Small intestine (tissue), 7 donors: ENCODE measurements around the gene ASTL. TPM values are rescaled to one million over a fixed set of nuclear protein-coding genes. Genes with fewer than 3 reads are reported as not detected.

Experiments
- DNase-seq, 2 donors: peaks; one replicate each; pipeline versions ENCODE4 v3.0.0 to v3.0.0-alpha.2; 2013
- FAIRE-seq: peaks from 2 replicates; lab custom pipeline; 2012; peaks lifted over from hg19 to GRCh38; lab: Jason Lieb, UNC
- H3K27ac ChIP-seq, 3 donors: one replicate each; pipeline ENCODE4 v1.5.1; 2013; ENCODE audit warnings: low read length in 2 of 3, mild to moderate bottlenecking in 2 of 3, control low read depth in 1 of 3, inconsistent platforms in 1 of 3, low read depth in 1 of 3, moderate library complexity in 1 of 3
- H3K27me3 ChIP-seq, 3 donors: one replicate each; pipeline ENCODE4 v1.6.1; 2013; ENCODE audit warnings: low read length in 3 of 3, inconsistent platforms in 1 of 3; ENCODE audit not compliant: control insufficient read depth in 3 of 3, insufficient read depth in 3 of 3
- H3K36me3 ChIP-seq, 3 donors: one replicate each; pipeline ENCODE4 v1.6.1; 2013; ENCODE audit warnings: low read length in 3 of 3, inconsistent platforms in 1 of 3, low read depth in 1 of 3, mild to moderate bottlenecking in 1 of 3, moderate library complexity in 1 of 3; ENCODE audit not compliant: control insufficient read depth in 3 of 3, insufficient read depth in 2 of 3
- H3K4me1 ChIP-seq, 3 donors: one replicate each; pipeline ENCODE4 v1.6.1; 2013; ENCODE audit warnings: low read length in 2 of 3, inconsistent platforms in 1 of 3, low read depth in 1 of 3, mild to moderate bottlenecking in 1 of 3, moderate library complexity in 1 of 3; ENCODE audit not compliant: control insufficient read depth in 3 of 3, insufficient read depth in 2 of 3
- H3K4me3 ChIP-seq, 3 donors: one replicate each; pipeline ENCODE4 v1.5.1; 2013; ENCODE audit warnings: low read length in 3 of 3, control low read depth in 1 of 3, inconsistent platforms in 1 of 3, low read depth in 1 of 3, mild to moderate bottlenecking in 1 of 3, moderate library complexity in 1 of 3
- H3K9me3 ChIP-seq, 2 donors: one replicate each; pipeline ENCODE4 v1.6.1; 2013; ENCODE audit warnings: low read depth in 1 of 2, low read length in 1 of 2; ENCODE audit not compliant: control insufficient read depth in 2 of 2, insufficient read depth in 1 of 2
- WGBS, 3 donors: extraction: QIAGEN DNeasy Blood & Tissue Kit; methylation state at CpG; one replicate each; pipeline ENCODE4 v1.1.7; 2013; 5-methylcytosine and 5-hydroxymethylcytosine counted together
- polyA plus RNA-seq, 4 donors: library from polyadenylated mRNA; stranded (reverse) in 3 of 4; unstranded in 1 of 4; fragments of 200-250 nt in 3 of 4; fragments of 120-200 nt in 1 of 4; gene quantifications; one replicate each; pipeline versions ENCODE4 v1.2.1 to v1.2.3, GENCODE V29; 2013
- donor health status: healthy with polysubstance abuse.
- donor health status: control.
- donor health status: control.
- donor health status: Bipolar disorder and iron deficiency.
- donor health status: healthy.

Gene ASTL
- polyA plus RNA-seq, 4 donors, result not detected

DNA sequence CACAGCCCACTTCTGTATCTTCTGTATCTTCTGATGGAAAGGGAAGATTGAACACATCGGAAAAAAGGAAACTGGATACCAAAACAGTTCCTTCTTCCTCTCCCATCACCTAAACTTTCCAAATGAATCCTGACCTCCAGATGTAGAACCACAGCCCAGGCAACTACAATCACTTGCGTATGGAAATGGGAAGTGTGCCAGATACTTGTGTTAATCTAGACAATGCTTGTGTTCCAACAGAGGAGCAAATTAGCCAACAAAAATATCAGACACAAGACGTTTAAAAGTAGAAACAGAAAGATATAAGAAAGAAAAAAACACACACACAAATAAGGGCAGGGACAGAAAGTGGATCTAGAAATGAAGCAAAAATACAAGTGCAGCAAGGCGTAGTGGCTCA, 38.4 kb upstream of the ASTL start:
- FAIRE-seq (no peak), DNase-seq (no peak)
- Histone ChIP-seq H3K27me3 (no peaks in the 10 kb centered on the region), H3K36me3 (no peaks in the 10 kb centered on the region), H3K4me3 (no peak overlapping the region), H3K4me1 (no peaks in the 10 kb centered on the region), H3K27ac (no peak overlapping the region), H3K9me3 (no peaks in the 10 kb centered on the region)
- WGBS, 3 donors, result 51 to 65% (median 60%) methylated on average over 4 of the region's 4 CpGs

DNA sequence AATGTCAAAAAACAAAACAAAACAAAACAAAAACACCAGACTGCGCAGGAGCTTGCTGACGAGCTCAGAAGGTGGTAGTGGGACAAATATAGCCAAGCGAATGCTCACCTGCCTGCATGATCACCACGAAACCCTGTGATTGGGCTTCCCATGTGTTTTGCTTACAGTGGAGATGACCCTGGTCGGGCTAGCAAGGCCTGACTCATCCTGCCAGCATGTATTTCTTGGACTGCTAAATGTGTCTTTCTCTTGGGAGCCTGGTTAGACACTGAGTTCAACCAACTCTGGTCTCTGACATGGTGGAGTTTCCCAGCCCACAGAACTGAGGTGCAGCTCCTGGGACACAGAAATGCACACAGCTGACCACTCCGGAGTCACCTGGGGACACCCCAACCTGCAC, 37.6 kb upstream of the ASTL start:
- no peaks in the 10 kb centered on the region for H3K4me1 ChIP-seq
- no peaks in the 10 kb centered on the region for H3K36me3 ChIP-seq
- FAIRE-seq, result no peak
- H3K27me3 ChIP-seq, result no peaks in the 10 kb centered on the region
- H3K4me3 ChIP-seq, result no peak overlapping the region
- WGBS, 3 donors, result 84 to 89% (median 86%) methylated on average over 6 of the region's 6 CpGs
- no peak for DNase-seq
- no peaks in the 10 kb centered on the region for H3K9me3 ChIP-seq
- H3K27ac ChIP-seq, result no peak overlapping the region

DNA sequence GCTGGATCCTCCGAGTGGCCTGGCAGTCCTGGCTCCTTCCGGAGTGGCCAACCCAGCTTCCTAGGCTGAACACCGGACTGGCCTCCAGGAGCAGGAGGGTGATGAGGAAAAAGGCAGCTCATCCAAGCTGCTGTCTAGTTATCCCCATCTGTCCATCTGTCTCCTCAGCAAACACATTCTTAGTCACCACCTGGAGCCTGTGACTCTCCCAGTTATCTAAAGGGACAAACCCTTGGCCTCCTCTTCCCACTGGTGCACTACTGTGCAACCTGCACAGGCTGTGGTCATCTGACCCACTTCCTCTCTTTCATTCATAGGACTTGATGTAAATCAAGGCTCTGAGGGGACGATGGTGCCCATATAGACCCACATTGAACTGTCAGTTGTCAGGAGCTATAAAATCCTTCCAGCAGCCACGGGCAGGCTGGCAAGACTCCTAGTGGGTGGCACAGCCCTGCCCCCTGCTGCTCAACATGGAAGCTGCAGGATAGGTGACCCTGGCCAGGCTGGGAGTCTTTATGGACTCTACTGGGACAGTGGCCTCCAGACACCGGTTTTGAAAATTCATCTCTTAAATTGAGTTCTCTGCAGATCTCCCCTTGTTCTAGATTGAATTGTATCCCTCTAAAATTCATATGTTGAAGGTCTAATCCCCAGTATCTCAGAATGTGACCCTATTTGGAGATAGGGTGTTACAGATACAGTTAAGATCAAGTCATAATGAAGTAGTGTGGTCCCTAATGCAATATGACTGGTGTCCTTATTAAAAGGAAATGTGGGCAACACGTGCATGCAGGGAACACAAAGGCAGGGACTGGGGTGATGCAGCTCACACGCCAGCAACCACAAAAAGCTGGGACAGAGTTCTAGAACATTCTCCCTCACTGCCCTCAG, 36.2 kb upstream of the ASTL start:
- Histone ChIP-seq H3K27ac (no peak overlapping the region), H3K27me3 (no peaks in the 10 kb centered on the region), H3K36me3 (no peaks in the 10 kb centered on the region), H3K4me3 (no peak overlapping the region), H3K9me3 (no peaks in the 10 kb centered on the region), H3K4me1 (no peaks in the 10 kb centered on the region)
- DNase-seq (peak; percentile 77 to 83), FAIRE-seq (no peak)
- WGBS, 3 donors, result 47 to 48% (median 48%) methylated on average over 8 of the region's 8 CpGs

DNA sequence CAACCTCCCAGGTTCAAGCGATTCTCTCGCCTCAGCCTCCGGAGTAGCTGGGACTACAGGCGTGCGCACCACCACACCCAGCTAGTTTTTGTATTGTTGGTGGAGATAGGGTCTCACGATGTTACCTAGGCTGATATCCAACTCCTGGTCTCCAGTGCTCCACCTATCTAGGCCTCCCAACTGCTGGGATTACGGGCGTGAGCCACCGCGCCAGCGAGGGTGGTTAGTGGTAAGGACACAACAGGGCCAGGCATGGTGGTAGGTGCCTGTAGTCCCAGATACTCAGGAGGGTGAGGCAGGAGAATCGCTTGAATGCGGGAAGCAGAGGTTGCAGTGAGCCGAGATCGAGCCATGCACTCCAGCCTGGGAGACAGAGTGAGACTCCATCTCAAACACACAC, 33.5 kb upstream of the ASTL start:
- Histone ChIP-seq H3K4me3 (no peak overlapping the region), H3K27me3 (no peaks in the 10 kb centered on the region), H3K36me3 (no peaks in the 10 kb centered on the region), H3K9me3 (no peaks in the 10 kb centered on the region), H3K27ac (no peak overlapping the region), H3K4me1 (no peaks in the 10 kb centered on the region)
- DNase-seq (no peak), FAIRE-seq (no peak)
- 93 to 97% (median 94%) methylated on average over 13 to 15 of the region's 15 CpGs for WGBS, 3 donors

DNA sequence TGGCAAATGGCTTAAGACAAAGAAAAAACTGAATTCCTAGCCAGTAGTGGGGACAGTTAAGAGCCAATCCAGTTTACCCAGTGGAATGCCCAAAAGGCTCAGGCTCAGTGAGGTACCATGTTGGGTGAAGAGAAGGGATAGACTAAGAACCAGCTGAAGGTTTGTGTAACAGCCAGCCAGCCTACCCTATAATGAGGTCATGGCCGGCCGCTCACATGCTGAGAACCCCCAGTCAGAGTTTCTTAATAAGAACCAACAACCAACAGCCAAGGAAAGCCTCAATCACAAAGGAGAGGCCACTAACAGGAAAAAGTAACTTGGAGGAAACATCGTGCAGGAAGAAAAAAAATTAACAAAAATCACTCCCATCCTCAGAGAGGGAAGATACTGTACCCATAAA, 32.3 kb upstream of the ASTL start:
- 88 to 99% (median 97%) methylated on average over 3 of the region's 3 CpGs for WGBS, 3 donors
- Histone ChIP-seq H3K36me3 (no peaks in the 10 kb centered on the region), H3K4me3 (no peak overlapping the region), H3K27me3 (no peaks in the 10 kb centered on the region), H3K4me1 (no peaks in the 10 kb centered on the region), H3K27ac (no peak overlapping the region), H3K9me3 (no peaks in the 10 kb centered on the region)
- no peak for DNase-seq
- FAIRE-seq, result no peak

DNA sequence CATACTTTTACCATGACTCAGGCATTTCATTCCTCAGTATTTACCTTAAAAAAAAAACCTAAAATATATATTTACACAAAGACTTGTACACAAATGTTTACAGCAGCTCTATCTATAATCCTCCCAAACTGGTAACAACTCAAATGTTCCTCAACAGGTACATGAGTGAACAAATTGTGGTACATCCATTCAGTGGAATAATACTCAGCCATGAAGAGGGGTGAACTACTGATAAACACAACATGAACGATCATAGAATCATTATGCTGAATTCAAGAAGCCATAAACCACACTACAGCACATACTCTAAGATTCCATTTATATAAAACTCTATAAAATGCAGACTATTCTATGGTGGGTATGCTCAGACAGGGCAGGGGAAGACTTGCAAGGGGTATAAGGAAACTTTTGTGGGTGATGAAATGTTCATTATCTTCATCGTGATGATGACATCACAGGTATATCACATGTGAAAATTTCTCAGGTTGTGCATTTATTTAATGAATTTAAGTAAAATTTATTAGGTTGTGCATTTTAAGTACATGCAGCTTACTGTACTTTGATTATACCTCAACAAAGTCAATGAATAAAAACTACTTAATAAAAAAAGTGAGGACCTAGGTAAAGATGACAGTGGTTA, 31.7 kb upstream of the ASTL start:
- no peak overlapping the region for H3K27ac ChIP-seq
- H3K4me3 ChIP-seq, result no peak overlapping the region
- H3K4me1 ChIP-seq, result no peaks in the 10 kb centered on the region
- no peaks in the 10 kb centered on the region for H3K27me3 ChIP-seq
- DNase-seq, result no peak
- FAIRE-seq, result no peak
- H3K36me3 ChIP-seq, result no peaks in the 10 kb centered on the region
- 86 to 95% (median 88%) methylated on average over 2 of the region's 2 CpGs for WGBS, 3 donors
- H3K9me3 ChIP-seq, result no peaks in the 10 kb centered on the region

DNA sequence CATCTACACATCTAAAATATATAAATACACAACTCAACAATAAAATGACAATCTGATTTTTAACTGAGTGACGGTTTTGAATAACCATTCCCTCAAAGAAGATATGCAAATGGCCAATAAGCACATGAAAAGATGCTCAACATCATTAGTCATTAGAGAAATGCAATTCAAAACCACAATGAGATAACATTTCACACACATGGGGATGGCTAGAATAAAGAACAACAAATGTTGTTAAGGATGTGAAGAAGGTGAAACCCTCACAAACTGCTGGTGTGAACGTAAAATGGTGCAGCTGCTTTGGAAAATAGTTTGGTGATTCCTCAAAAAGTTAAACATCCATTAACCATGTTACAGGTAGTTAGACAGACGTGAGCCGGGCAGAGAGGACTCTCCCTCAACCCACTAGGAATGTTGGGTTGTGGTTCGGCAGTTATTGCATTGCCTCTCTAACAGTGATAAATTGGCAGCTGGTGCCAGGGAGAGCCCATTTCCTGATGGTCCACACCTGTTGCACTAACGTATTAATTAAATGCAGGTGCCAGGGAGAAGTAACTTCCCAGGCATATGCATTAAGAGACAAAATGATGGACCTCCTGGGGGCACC, 29.2 kb upstream of the ASTL start:
- 17 to 54% (median 39%) methylated on average over 6 of the region's 6 CpGs for WGBS, 3 donors
- no peak for FAIRE-seq

DNA sequence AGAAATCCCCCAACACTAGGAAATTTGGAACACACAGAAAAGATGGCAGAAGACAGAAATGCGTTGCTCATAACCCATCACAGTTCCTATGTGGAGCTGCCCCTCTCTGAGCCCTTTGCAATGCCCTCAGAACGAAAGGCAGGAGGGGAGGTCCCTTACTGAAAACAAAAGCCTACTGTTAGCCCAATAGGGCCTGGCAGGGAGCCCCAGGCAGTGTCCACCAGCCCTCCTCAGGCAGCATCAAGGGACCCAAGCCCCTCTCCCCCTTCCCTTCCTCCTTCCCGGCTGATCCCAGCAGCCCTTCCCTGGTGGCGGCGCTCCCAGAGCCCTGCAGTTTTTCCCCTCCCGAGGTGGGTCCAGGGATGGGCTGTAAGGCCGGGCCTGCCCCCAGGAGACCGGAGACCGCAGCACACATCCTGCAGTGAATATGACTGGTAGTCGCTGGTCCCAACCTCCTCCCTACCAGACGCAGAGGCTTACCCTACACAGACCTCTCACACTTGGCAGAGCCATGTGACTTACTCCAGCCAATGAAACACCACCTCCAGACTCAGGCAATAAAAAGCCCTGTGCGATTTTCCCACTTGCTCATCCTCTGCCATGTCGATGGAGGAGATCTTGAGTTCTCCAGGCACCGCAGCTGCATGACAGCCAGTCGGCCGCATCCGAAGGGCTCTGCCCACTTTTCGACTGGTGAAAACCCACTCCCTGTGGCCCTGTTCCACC, 26.3 kb upstream of the ASTL start:
- H3K4me1 ChIP-seq, result peaks cover 0 to 3% (median 0%) of the 10 kb centered on the region in 3 donors

More for the DNA sequence above, 29.2 kb upstream of the ASTL start:
- Histone ChIP-seq H3K27me3 (no peaks in the 10 kb centered on the region), H3K4me1 (no peaks in the 10 kb centered on the region), H3K9me3 (no peaks in the 10 kb centered on the region), H3K4me3 (no peak overlapping the region), H3K27ac (no peak overlapping the region), H3K36me3 (no peaks in the 10 kb centered on the region)
- peak in 1 of 2 donors; percentile 16 for DNase-seq

More for the DNA sequence above, 26.3 kb upstream of the ASTL start:
- H3K9me3 ChIP-seq, result no peaks in the 10 kb centered on the region
- no peaks in the 10 kb centered on the region for H3K36me3 ChIP-seq
- peak overlapping the region in 2 of 3 donors; percentile 18 to 63 for H3K27ac ChIP-seq
- H3K27me3 ChIP-seq, result no peaks in the 10 kb centered on the region
- H3K4me3 ChIP-seq, result no peak overlapping the region
- WGBS, 3 donors, result 68 to 86% (median 68%) methylated on average over 18 of the region's 18 CpGs
- DNase-seq, result peak in 1 of 2 donors; percentile 51
- no peak for FAIRE-seq
